GM21619 (cell line): Measurements from ENCODE around the gene LNPK.
"Not testable (repeated sequence)": the region's sequence is repeated elsewhere in the genome, so short reads cannot be mapped to it uniquely, and the experiment has no call there.

Experiments used
- ATAC-seq: cut with Tn5 transposase; IDR thresholded peaks from one replicate; pipeline ENCODE4 v1.9.1; 2021; ENCODE audit not compliant: unreplicated experiment

Gene LNPK

GRCh38 chr2:175976391-175977157, 25.5 kb downstream of the LNPK start:
- no peak for ATAC-seq

- no peak for ATAC-seq
Observed at GRCh38 chr2:175973373-175973772, 28.7 kb downstream of the LNPK start.

- ATAC-seq, result no peak
Observed at GRCh38 chr2:175966839-175967238, 35.2 kb downstream of the LNPK start.

GRCh38 chr2:175965773-175966172, 36.3 kb downstream of the LNPK start:
- ATAC-seq, result no peak

- no peak for ATAC-seq
Observed at GRCh38 chr2:175964195-175964594, 37.9 kb downstream of the LNPK start.

GRCh38 chr2:175963171-175963570, 38.9 kb downstream of the LNPK start:
- ATAC-seq, result not testable (repeated sequence)

- no peak for ATAC-seq
Observed at GRCh38 chr2:175957845-175958244, 44.2 kb downstream of the LNPK start.

- ATAC-seq, result no peak
Observed at GRCh38 chr2:175955136-175955535, 46.9 kb downstream of the LNPK start.

- no peak for ATAC-seq
Observed at GRCh38 chr2:175950512-175950911, 51.6 kb downstream of the LNPK start.

GRCh38 chr2:175948191-175948590, 53.9 kb downstream of the LNPK start:
- ATAC-seq, result no peak

- no peak for ATAC-seq
Observed at GRCh38 chr2:175947073-175947472, 55.0 kb downstream of the LNPK start.

- no peak for ATAC-seq
Observed at GRCh38 chr2:175941699-175942098, 60.4 kb downstream of the LNPK start.

- no peak for ATAC-seq
Observed at GRCh38 chr2:175937216-175937615, 64.9 kb downstream of the LNPK start.

GRCh38 chr2:175935289-175936181, 66.5 kb downstream of the LNPK start:
- ATAC-seq, result no peak

- no peak for ATAC-seq
Observed at GRCh38 chr2:175932675-175933074, 69.4 kb downstream of the LNPK start.

- no peak for ATAC-seq
Observed at GRCh38 chr2:175931805-175932204, 70.3 kb downstream of the LNPK start.

- no peak for ATAC-seq
Observed at GRCh38 chr2:175930504-175930903, 71.6 kb downstream of the LNPK start.

GRCh38 chr2:175929850-175930249, 72.2 kb downstream of the LNPK start:
- ATAC-seq, result no peak

GRCh38 chr2:175926272-175926671, 75.8 kb downstream of the LNPK start:
- ATAC-seq, result no peak

- no peak for ATAC-seq
Observed at GRCh38 chr2:175922160-175922559, 79.9 kb downstream of the LNPK start.

- ATAC-seq, result no peak
Observed at GRCh38 chr2:175918935-175919334, 83.1 kb downstream of the LNPK start.

GRCh38 chr2:175914846-175915245, 87.2 kb downstream of the LNPK start:
- no peak for ATAC-seq
